CD4-positive, alpha-beta T cell treated with Interleukin-4 for 1 hour (primary cell): Measurements from ENCODE around the gene DIP2C.
"Not testable (repeated sequence)": the region's sequence is repeated elsewhere in the genome, so short reads cannot be mapped to it uniquely, and the experiment has no call there.

Experiments used
- DNase-seq, 2 donors: peaks; one replicate each; pipeline ENCODE4 v3.0.0-alpha.2; 2020 to 2022

Gene DIP2C

DNA sequence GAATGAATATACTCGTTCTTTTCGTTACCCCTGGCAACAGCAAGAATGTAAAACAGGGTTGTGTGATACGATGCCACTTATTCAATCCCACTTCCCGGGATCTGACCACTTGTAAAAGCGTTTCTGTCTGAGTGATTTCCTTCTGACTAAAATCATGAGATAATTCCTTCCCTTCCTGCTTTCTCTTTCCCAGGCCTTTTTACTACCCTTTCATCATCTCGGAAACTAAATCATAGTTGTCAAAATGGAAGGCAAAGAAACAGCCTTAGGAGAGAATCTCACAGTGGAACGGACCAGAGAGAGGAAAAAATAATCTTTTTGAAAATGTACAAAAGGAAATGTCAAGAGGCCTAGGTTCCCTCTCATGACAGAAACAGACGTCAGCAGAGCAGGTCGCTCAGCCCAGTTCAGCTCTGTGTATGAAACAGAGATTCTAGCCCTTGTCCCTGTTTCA lies 29.8 kb downstream of the DIP2C start:
- no peak for DNase-seq

DNA sequence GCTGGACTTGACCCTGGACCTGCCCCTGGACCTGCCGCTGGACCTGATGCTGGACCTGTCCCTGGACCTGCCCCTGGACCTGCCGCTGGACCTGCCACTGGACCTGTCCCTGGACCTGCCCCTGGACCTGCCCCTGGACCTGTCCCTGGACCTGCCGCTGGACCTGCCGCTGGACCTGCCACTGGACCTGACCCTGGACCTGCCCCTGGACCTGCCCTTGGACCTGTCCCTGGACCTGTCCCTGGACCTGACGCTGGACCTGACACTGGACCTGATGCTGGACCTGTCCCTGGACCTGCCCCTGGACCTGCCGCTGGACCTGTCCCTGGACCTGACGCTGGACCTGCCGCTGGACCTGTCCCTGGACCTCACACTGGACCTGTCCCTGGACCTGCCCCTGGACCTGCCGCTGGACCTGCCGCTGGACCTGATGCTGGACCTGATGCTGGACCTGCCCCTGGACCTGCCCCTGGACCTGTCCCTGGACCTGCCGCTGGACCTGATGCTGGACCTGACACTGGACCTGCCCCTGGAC lies 31.6 kb downstream of the DIP2C start:
- DNase-seq: not testable (repeated sequence)

DNA sequence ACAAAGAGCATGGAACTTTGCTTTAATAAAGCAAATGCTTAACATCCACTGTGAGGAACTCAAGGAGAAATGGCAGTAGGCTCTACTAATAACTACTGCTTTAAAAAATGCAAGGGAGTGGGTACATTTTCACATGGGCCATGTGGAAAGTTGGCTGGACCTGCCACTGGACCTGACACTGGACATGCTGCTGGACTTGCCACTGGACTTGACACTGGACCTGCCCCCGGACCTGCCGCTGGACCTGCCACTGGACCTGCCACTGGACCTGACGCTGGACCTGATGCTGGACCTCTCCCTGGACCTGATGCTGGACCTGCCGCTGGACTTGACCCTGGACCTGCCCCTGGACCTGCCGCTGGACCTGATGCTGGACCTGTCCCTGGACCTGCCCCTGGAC lies 32.6 kb downstream of the DIP2C start:
- no peak for DNase-seq

DNA sequence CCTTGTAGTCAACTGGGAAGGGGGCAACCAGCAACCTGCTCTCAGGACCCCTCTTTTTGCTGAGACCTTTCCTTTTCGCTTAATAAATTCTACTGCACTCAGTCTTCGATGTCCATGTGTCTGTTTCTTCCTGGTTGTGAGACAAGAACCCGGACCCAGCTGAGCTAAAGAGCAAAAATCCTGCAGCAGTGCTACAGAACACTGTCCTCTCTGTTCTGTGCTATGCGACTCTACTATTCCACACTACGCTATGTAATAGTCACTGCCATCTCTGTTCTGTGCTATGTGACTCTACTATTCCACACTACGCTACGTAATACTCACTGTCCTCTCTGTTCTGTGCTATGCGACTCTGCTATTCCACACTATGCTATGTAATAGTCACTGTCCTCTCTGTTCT lies 34.3 kb downstream of the DIP2C start:
- no peak for DNase-seq

DNA sequence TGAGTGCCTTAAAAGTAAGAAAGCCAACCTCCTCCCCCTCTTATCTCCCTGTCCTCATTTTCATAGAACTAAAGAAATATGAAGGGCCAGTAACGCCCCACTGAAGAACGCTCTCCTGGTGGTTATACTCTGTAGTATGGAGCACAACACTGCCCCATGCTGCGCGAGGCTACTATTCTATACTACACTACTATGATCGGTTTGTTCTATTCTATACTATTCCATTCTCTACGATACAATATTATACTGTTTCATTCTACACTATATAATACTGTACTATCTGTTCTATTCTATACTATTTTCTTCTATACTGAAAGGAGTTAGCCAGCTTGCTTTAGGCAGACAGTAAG lies 34.8 kb downstream of the DIP2C start:
- no peak for DNase-seq

DNA sequence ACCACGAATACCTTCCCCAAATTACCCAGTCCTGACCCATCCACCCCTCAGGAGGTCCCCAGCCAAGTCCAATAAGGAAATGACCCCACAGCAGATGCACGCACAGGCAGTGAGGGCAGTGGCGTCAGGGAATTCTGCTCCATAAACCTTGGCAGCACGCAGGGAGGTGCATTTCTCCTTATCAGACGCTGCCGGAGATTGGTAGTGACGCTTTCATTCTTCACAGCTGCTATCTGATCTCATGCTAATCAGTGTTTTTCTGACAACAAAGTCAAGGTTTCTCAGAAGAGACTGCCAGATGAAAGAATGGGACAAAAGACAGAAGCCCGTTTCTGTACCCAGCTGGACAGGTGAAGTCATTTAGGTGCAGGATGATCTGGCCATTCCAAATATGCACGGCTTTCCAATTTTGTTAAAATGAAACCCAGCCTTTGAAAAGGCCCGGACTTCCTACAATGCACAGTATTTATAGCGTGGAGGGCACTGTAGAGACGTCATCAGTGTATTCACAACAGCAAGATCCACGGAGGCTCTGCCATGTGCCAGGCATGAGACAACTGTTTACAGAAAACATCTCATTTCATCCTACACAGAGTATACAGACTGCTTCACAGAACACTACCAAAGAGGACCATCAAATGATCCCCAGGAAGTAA lies 35.3 kb downstream of the DIP2C start:
- DNase-seq: no peak

DNA sequence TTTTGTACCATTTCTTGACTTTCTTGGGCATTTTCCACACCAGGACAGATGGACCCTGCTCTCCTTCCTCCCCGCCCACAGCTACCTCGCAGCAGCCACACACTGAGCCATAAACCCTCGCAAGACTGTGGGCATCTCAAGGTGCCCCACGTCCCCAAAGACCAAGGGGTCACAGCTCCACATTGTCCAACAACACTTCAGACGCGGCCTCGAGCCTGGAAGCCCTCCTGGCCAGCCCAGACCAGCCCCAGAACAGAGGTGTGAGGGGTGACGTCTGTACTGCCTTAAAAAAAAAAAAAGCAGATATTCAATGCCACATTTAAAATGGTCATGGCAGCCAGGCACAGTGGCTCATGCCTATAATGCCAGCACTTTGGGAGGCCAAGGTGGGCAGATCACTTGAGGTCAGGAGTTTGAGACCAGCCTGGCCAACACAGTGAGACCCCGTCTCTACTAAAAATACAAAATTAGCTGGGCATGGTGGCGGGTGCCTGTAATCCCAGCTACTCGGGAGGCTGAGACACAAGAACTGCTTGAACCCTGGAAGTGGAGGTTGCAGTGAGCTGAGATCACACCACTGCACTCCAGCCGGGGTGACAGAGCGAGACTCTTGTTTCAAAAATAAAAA lies 36.5 kb downstream of the DIP2C start:
- not testable (repeated sequence) for DNase-seq

DNA sequence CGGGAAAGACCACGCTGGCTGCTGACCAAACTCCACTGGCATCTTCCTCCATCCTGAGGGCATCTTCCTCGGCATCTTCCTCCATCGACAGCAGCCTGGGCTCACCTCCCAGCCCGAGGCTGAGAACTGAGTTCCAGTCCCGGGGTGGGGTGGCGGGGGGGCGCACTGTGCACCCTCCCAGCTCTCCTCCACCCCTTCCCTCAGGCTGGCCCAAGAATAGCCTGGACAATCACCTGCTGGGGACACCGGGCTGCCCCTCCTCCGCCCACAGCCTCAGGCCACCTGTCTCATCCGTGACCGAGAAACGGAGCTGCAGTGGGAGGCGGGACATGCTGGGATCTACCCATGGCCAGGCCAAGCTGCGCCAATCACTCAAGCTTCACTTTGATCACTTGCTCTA lies 37.2 kb downstream of the DIP2C start:
- DNase-seq: no peak

DNA sequence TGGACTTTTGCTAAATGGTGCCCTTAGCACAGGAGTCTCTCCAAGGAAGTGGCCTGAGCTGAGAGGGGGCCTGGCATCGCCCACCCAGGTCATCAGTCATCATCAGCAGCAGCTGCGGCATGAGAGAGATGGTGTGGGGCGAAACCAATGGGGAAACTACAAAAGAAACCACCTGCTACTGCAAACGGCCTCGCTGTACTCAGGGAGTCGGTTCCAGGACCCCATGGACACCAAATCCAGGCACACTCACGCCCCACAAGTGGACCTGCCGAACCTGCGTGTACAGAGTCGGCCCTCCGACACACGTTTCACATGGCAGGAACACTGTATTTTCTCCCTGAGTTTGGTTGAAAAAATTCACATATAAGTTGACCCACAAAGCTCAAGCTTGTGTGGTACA lies 37.8 kb downstream of the DIP2C start:
- DNase-seq: no peak

DNA sequence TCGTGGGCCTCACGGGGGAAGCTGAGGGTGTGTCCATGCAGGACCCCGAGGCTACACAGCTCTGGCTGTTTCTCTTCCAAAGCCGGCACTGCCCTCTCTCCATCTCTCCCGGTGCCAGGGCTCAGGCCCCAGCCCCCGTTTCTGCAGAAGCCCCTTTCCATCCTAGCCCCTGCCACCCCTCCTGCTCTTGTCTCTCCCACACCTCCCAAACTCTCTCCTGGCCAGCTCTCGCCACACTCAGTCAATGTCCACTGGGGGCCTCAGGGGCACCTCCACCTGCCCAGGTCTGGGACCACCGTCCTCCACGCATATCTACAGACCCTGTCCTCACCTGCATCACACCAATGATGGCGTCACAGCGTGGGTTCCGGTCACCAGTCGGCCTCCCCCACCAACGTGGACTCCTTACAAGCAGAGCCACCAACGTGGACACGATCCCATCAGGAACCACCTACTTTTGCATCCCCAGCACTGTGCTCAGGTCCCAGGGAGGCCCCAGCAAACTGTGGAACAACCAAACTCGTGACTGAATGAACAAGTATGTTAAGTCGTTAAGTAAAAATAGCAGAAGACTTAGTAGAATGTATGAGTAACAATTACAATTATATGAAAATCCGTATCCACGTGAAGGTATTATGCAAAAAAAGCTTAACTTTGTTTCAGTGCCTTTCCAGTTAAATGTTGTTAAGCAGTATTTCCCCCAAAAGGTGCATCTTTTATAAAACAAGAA lies 38.4 kb downstream of the DIP2C start:
- no peak for DNase-seq

DNA sequence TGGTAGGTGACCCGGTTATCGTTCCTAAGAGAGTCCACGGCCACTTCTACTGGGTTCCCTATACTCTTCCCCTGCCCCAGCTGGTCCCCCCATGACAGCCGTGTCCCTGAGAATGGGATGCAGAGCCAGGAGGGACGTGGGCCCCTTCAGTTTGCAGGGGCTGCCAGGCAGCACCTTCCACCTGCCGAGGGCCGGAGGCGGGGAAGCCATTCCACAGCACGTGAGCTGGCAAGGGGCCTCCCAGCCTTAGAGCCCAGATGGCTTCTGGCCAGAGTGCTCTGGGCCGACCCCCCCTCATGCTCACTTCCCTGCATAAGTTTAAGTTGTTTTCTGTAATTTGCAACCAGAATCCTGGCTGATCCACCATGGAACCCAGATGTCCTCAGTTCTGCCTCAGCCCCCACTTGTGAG lies 39.0 kb downstream of the DIP2C start:
- DNase-seq: no peak

DNA sequence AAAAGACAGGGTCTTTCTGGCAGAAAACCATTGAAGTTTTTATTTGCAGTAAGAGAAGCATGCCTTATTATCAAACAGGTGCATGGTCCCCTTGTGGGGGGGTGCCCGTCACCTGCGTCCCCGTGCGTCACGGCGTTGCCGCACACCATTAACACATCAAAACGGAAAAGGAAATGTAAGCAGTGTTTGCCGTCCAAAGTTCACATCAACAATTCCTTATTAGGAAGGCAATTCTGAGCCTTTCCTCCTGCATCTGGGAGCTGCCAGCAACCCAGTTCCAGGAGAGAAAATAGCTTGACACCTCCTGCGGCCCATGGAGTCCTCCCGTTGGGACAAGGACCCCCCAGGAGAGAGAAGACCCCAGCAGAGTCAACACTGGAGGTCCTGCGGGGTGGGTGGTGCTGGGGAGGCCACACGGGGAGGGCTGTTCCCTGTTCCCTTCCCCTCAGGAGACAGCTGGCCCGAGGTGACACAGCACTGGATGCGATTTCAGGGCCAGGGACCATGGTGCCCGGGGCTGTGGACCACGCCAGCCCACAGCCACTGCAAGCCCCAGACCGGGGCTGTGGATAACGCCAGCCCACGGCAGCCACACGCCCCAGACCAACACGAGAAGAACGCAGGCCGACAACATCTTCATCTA lies 39.5 kb downstream of the DIP2C start:
- no peak for DNase-seq

DNA sequence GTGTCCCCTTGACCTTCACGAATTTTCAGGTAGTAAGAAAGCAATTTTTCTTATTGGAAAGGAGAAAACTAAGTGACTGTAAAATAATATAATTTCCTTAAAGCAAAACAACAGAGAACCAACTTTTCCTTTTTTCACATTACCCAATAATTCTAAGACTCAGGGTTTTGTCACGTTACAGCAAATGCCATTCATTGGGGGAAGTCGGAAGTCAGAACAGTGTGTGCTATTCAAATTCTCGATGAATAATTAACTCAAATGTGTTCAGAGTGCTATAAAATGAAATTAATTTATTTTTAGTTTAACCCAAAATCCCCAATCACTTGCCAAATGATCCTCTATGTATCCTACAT lies 40.0 kb downstream of the DIP2C start:
- no peak for DNase-seq

DNA sequence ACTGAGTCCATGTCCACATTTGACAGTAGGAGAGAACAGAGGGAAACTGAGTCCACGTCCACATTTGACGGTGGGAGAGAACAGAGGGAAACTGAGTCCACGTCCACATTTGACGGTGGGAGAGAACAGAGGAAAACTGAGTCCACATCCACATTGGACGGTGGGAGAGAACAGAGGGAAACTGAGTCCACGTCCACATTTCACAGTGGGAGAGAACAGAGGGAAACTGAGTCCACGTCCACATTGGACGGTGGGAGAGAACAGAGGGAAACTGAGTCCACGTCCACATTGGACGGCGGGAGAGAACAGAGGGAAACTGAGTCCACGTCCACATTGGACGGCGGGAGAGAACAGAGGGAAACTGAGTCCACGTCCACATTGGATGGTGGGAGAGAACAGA lies 42.4 kb downstream of the DIP2C start:
- DNase-seq: not testable (repeated sequence)

DNA sequence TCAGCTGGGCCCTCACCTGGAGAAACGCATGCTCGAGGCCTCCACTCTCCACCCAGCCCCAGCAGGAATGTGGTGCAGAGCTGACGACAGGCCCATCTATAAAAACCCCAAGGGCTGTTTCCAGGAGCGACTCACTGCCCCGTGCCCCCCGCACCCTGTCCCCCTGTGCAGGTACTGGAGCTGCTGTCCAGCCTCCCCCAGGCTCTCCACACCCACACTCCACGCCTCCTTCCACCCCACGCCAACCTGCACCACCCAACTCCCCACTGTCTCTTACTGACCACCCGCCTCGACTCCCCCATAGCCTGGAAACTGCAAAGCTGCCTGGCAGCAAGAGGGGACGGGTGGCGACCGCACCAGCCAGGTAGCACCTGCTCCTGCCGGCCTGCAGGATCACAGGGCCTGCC lies 43.3 kb downstream of the DIP2C start:
- no peak for DNase-seq

DNA sequence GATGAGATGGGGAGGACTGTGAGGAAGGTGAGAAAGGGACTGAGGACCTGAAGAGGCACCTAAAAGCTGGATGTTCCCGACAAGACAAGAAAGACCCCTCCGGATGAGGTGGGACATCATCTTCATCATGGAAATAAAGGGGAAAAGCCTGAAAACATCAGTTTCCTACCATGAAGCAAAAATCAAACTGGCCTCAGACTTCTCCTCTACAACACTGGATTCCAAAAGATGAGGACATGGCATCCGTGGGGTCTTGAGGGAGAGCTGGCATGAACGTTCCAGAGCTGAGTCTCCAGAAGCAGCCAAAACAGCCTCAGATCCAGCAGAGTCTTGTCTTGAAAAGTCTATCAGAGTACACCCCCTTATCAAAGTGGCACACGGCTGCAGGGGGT lies 44.5 kb downstream of the DIP2C start:
- DNase-seq: no peak

DNA sequence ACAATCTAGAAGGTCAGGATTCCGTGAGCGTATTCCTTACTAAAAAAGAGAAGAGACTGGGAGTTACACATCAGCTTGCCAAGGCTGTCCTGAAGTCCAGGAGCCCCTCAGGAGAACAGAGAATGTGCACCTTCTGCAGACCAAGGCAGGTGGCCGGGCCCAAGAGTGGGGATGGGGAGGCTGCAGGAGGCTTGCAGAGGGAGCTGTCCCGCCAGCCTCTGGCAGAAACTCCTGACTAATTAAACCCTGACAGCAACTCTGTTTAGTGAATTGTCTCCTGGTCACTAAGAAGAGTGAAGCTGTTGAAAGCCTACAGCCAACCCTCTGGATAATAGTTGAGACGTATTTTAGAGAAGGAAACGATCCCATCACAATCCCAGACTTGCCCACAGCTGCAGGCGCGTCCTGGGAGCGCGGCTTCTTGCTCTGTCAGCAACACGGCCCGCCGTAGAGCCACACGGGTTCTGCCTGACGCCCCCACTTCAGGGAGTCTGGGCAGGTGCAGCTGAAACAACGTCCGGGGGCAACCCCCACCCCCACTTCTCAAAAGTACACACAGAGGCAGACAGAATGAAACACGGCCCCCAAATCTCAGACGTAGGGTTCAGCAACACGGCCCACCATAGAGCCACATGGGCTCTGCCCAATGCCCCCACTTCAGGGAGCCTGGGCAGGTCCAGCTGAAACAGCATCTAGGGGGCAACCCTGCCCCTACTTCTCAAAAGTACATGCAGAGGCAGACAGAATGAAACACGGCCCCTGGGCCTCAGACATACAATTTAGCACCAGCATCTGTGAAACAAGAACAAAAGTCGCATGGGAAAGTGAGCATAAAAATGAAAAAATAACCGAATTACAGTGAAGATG lies 45.2 kb downstream of the DIP2C start:
- no peak for DNase-seq

DNA sequence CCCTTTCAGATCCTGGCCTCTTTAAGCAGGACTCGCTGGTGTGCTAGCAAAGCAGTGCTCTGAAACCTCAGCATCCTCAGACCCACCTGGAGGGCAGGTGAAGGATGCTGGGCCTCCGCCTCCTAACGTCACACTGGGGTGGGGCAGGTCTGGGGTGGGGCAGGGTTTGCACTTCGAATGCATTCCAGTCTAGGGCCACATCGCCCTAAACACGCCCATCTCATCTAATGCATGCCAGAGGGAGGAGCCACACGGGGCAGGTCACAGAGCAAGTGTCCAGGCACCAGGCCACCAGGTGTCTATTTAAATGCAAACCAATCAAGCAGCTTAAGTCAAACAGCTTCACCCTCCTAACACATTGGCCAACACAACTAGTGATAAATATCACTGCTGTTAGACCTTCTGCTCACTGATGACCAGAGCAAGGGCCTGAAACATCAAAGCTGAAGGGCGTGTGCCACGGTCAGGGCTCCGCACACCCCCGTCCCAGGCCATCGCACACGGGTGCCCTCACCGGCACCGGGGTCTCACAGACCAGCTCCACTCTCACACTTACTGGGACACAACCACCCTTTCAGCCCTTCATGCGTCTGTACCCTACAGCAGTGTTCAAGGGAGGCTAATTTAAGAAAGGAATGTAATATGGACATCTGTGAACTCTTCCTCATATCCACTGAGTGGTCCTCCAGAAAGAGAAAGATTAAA lies 47.1 kb downstream of the DIP2C start:
- no peak for DNase-seq

DNA sequence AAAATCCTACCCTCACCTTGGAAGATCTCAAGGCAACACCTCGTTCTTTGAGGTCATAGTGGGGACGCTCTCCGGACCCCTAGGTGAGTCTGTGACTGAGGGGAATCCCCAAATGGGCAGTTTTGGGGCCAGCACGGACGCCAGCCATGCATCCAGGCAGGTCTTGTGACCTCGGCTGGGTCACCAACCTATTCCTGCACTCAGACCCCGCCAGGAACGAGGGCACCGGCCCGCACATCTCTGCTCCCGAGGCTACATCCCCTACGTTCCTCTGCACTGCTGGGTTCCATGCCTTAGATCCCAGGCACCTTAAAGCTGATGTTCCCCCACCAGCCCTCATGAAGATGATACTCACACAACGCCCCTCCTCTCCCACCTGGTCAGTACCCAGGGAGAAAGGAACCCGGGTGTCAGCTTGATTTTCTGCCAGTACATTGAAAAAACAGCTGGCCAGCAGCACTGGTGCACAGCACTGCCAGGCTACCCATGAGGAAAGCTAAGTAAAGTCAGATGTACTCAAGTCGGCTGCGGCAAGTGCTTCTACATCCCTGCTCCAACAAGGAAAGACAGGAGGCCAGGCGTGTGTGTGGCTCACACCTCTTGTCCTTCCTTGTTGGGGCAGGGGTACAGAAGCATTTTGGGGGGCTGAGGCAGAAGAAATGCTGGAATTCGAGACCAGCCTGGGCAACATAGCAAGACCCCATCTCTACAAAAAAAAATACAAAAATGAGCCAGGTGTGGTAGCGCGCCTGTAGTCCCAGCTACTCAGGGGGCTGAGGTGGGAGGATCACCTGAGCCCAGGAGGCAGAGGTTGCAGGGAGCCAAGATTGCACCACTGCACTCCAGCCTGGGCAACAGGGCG lies 48.1 kb downstream of the DIP2C start:
- no peak for DNase-seq

DNA sequence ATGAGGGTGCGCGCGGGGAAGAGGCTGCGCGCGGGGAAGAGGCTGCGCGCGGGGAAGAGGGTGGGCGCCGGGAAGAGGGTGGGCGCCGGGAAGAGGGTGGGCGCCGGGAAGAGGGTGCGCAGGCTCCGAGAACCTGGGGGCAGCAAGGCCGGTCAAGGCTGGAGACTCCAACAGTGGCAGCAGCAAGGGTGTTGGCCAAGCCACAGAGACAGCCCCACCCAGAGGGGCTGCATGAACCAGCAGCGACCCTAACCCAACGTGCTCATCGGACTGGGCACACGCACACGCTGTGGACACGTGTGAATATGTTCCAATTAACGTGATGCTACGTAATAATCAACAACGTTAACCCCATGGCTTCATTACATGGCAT lies 48.8 kb downstream of the DIP2C start:
- DNase-seq: no peak
